K562 (cell line): ENCODE results near the gene SNX12. TPM values are rescaled to one million over a fixed set of nuclear protein-coding genes. Genes with fewer than 3 reads are reported as not detected.

ENCODE experiments used
- ATF1 ChIP-seq, 2 experiments: fragments of 450-650 bp in 1 of 2; IDR thresholded peaks; 2 replicates each; pipeline ENCODE4 v1.6.1; 2016; ENCODE audit warnings: missing compliant biosample characterization in 1 of 2, missing genetic modification characterization in 1 of 2
- CAMTA2 ChIP-seq: fragments of 250-450 bp; sonication (Bioruptor Pico); conservative IDR thresholded peaks from 2 replicates; pipeline ENCODE4 v1.5.1; 2022
- CXXC5 ChIP-seq: fragments of 250-450 bp; sonication (Bioruptor Pico); IDR thresholded peaks from 2 replicates; pipeline ENCODE4 v1.8.0; 2022; ENCODE audit warnings: inconsistent platforms, mild to moderate bottlenecking, moderate library complexity
- ETS1 ChIP-seq: conservative IDR thresholded peaks from 2 replicates; pipeline ENCODE4 v1.6.1; 2011; ENCODE audit warnings: low read depth, mild to moderate bottlenecking, low read length; ENCODE audit not compliant: control insufficient read depth
- LEF1 ChIP-seq: fragments of 450-650 bp; IDR thresholded peaks from 2 replicates; pipeline ENCODE4 v1.6.1; 2016; ENCODE audit warnings: mild to moderate bottlenecking
- POLR2G ChIP-seq: fragments of 200-400 bp; formaldehyde crosslinking; IDR thresholded peaks from 2 replicates; pipeline ENCODE4 v1.6.1; 2017; ENCODE audit warnings: low read depth, mild to moderate bottlenecking, antibody characterized with exemption, low read length, moderate library complexity
- SAP30 ChIP-seq: fragments of 200-600 bp; sonication (generic); IDR thresholded peaks from 2 replicates; pipeline ENCODE4 v1.6.1; 2012; ENCODE audit warnings: borderline replicate concordance, low read depth, mild to moderate bottlenecking, moderate library complexity, low read length, control low read depth, inconsistent platforms; ENCODE audit not compliant: insufficient read depth, poor library complexity, severe bottlenecking
- SP1 ChIP-seq: sonication (generic); formaldehyde crosslinking; IDR thresholded peaks from 2 replicates; pipeline ENCODE4 v1.8.1; 2022; ENCODE audit warnings: mild to moderate bottlenecking, missing genetic modification reagents
- SPI1 ChIP-seq: IDR thresholded peaks from 2 replicates; pipeline ENCODE4 v1.6.1; 2011; ENCODE audit warnings: low read depth, low read length, control low read depth, borderline replicate concordance
- TAF1 ChIP-seq: IDR thresholded peaks from 2 replicates; pipeline ENCODE4 v1.6.1; 2011; ENCODE audit warnings: mild to moderate bottlenecking, low read length, moderate library complexity; ENCODE audit not compliant: insufficient read depth, control insufficient read depth, severe bottlenecking; ENCODE audit errors: extremely low read depth
- TAF9B ChIP-seq: fragments of 450-650 bp; IDR thresholded peaks from 2 replicates; pipeline ENCODE4 v1.6.1; 2018; ENCODE audit warnings: mild to moderate bottlenecking; ENCODE audit not compliant: partially characterized antibody
- U2AF1 ChIP-seq: fragments of 200-400 bp; formaldehyde crosslinking; optimal IDR thresholded peaks from 2 replicates; pipeline ENCODE3; 2017; ENCODE audit warnings: mild to moderate bottlenecking, low read depth, low read length, moderate library complexity
- ZC3H8 ChIP-seq: fragments of 450-650 bp; IDR thresholded peaks from 2 replicates; pipeline ENCODE4 v1.6.1; 2017
- ZFP36 ChIP-seq: fragments of 150-350 bp; IDR thresholded peaks from 2 replicates; pipeline ENCODE4 v1.6.1; 2018; ENCODE audit warnings: low read length, low read depth; ENCODE audit not compliant: partially characterized antibody
- ZMIZ1 ChIP-seq, 2 experiments: fragments of 150-350 bp in 1 of 2; IDR thresholded peaks; 2 replicates each; pipeline ENCODE4 v1.6.1; 2012 to 2016; ENCODE audit warnings: low read depth in 2 of 2, low read length in 2 of 2, mild to moderate bottlenecking in 1 of 2, moderate library complexity in 1 of 2
- ZNF175 ChIP-seq: fragments of 200-800 bp; sonication (Bioruptor generic); IDR thresholded peaks from 2 replicates; pipeline ENCODE4 v1.6.1; 2016; ENCODE audit warnings: low read depth, mild to moderate bottlenecking, missing genetic modification characterization, missing compliant biosample characterization
- ZNF384 ChIP-seq: IDR thresholded peaks from 2 replicates; pipeline ENCODE4 v1.6.1; 2012; ENCODE audit warnings: low read depth, low read length, improper control_type of control experiment
- ZNF398 ChIP-seq: fragments of 250-450 bp; sonication (Bioruptor Pico); IDR thresholded peaks from 2 replicates; pipeline ENCODE4 v1.8.0; 2021; ENCODE audit warnings: moderate library complexity, mild to moderate bottlenecking, inconsistent platforms
- polyA plus RNA-seq, 8 experiments: library from polyadenylated mRNA; depleted of rRNA in 4 of 8; stranded (reverse) in 5 of 8; unstranded in 3 of 8; fragments of >200 nt; fragmentation: Nextera tagmentation in 2 of 8; fragmentation: Illumina TruSeq in 1 of 8; extraction: Ambion mirVana in 2 of 8; extraction: Trizol in 1 of 8; gene quantifications; 2 replicates each; pipeline versions ENCODE4 v1.2.1 to v1.2.3, GENCODE V29; 2011 to 2014; ENCODE audit warnings: inconsistent platforms in 1 of 8, missing spikeins in 1 of 8
- total RNA-seq, 7 experiments: library from RNA; depleted of rRNA in 6 of 7; stranded (reverse); fragments of >200 nt in 6 of 7; fragmentation: Illumina TruSeq in 2 of 7; extraction: Trizol in 2 of 7; gene quantifications; 2 replicates each; pipeline versions ENCODE4 v1.2.1 to v1.2.3, GENCODE V29; 2011 to 2021; ENCODE audit warnings: low replicate concordance in 1 of 7
- TF ChIP-seq, protein P1 (sequence below): fragments of 250-450 bp; sonication (Bioruptor Pico); IDR thresholded peaks from 2 replicates; pipeline ENCODE4 v1.8.0; 2021; ENCODE audit warnings: borderline replicate concordance, mild to moderate bottlenecking, moderate library complexity; ENCODE audit not compliant: poor library complexity, severe bottlenecking

Gene SNX12
- total and polyA plus RNA-seq, 9 of the 15 experiments (the other 6 are each of a cell fraction or from before 2014, with no cell fraction given): 12.7 to 50.3 (median 37.1) TPM

DNA sequence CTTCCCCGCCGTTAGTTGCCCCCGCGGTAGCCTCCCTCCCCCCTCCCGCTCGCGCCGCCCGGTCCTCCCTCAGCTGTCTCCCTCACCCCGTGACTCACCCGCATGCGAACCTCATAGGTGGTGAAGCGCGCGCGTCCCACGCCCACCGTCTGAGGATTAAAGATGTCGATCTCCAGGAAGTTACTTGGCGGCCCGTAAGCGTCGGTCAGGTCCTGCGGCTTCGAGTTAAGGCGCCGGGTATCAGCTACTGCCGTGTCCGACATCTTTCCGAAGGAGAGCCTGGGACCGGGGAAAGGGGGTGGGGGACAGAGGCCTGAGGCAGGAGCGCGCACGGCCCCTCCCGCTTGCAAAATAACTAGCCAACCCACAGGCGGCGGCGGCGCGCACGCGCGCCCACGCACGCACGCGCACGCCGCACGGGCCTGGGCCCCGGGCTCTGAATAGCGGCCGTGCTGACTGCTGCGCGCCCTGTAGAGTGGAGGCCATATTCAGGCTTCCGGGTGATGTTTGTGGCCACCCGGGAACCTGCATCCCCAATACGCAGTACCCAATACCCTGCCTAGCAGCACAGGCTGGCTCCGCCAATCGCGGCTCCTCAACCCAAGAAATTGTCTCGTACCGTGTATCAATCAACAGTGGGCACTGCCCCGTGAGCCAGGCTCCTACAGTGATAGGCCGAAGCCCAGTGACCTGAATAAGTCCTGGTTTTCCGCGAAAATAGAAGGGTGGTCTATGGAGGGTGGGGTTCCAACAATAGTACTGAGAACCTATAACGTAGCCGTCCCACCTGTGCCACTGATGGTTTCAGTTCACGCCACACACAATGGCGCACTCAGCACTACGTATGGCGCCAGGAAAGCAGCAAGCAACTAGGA, at the start of gene SNX12 (continued):
- TF ChIP-seq ZMIZ1 (IDR thresholded peaks at IDR 0.05; ENCODE audit: low read depth in 2 of 2, low read length in 2 of 2): no peak
- TF ChIP-seq ZC3H8: no peak
- TF ChIP-seq SP1 (CRISPR knock-in tag): 0 out of 2 replicates have a peak, but pooled peaks have one; percentile 29
- TF ChIP-seq, protein P1, sequence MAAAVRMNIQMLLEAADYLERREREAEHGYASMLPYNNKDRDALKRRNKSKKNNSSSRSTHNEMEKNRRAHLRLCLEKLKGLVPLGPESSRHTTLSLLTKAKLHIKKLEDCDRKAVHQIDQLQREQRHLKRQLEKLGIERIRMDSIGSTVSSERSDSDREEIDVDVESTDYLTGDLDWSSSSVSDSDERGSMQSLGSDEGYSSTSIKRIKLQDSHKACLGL: no peak
- TF ChIP-seq ATF1 (CRISPR knock-in tag; IDR thresholded peaks at IDR 0.05): peak; percentile 65
- TF ChIP-seq ATF1 (tag; IDR thresholded peaks at IDR 0.05): peak; percentile 88
- TF ChIP-seq CXXC5 (CRISPR knock-in tag): peak; percentile 98
- TF ChIP-seq POLR2G: peak; percentile 82
- peak; percentile 27 for TF ChIP-seq TAF9B
- peak; percentile 90 for TF ChIP-seq ZNF175 (CRISPR knock-in tag)
- TF ChIP-seq ZFP36: peak; percentile 11
- TF ChIP-seq LEF1: no peak
- peak; percentile 5; the same call in 1 of the 2 replicates for TF ChIP-seq ZNF384
- TF ChIP-seq TAF1: peak; percentile 12
- TF ChIP-seq SAP30: no peak
- no peak for TF ChIP-seq CAMTA2 (CRISPR knock-in tag)
- TF ChIP-seq ZNF398 (CRISPR knock-in tag): no peak
- TF ChIP-seq U2AF1: no peak
- no peak for TF ChIP-seq ETS1
- TF ChIP-seq SPI1: no peak
